Effector memory CD8-positive, alpha-beta T cell (primary cell): ENCODE measurements around the gene TMEM143.

Experiments used
- ATAC-seq: fragments of 150-1000 bp; cut with Tn5 transposase; replicated peaks from 2 replicates; pipeline ENCODE4 v1.10.0; 2021; ENCODE audit warnings: mild to moderate bottlenecking, moderate library complexity
- DNase-seq, 3 experiments: peaks; one replicate each; pipeline ENCODE4 v3.0.0; 2021
- H3K27ac Mint-ChIP-seq, 2 donors: one replicate each; pipeline ENCODE4 v1.8.0; 2022; ENCODE audit warnings: mild to moderate bottlenecking in 2 of 2, mixed read lengths in 2 of 2, moderate library complexity in 2 of 2
- H3K27me3 Mint-ChIP-seq, 2 donors: one replicate each; pipeline ENCODE4 v1.8.0; 2022; ENCODE audit warnings: mixed read lengths in 2 of 2
- H3K36me3 Mint-ChIP-seq: one replicate; pipeline ENCODE4 v1.8.0; 2022; ENCODE audit warnings: mild to moderate bottlenecking, moderate library complexity, mixed read lengths; ENCODE audit not compliant: insufficient read depth
- H3K4me1 Mint-ChIP-seq, 2 donors: one replicate each; pipeline ENCODE4 v1.8.0; 2022; ENCODE audit warnings: low read depth in 2 of 2, mixed read lengths in 2 of 2
- H3K4me3 Mint-ChIP-seq, 2 donors: one replicate each; pipeline ENCODE4 v1.8.0; 2022; ENCODE audit warnings: mild to moderate bottlenecking in 2 of 2, mixed read lengths in 2 of 2, moderate library complexity in 2 of 2
- H3K9me3 Mint-ChIP-seq, 2 donors: one replicate each; pipeline ENCODE4 v1.8.0; 2022; ENCODE audit warnings: mixed read lengths in 2 of 2
- total RNA-seq, 9 experiments: gene quantifications; one replicate each; lab custom pipeline; 2026; lab: John Stamatoyannopoulos, UW

The TMEM143 gene
- total RNA-seq: 1.4 to 9.5 (median 6.7) reads per million in 9 experiments

GRCh38 chr19:48363810-48364597 is at the start of gene TMEM143, which contains the start of gene SYNGR4:
Gene TMEM143 (minus strand): TSS chr19:48363940. CDS start chr19:48363920, 20 bp downstream.
Gene SYNGR4 (plus strand): TSS chr19:48364367. CDS start chr19:48365843, 1,476 bp downstream.
- peak; percentile 86 for ATAC-seq
- no peaks in the 10 kb centered on the region for H3K27me3 Mint-ChIP-seq
- peak within 1 kb of the TSS; percentile 88 to 91 for H3K27ac Mint-ChIP-seq
- H3K4me1 Mint-ChIP-seq: peaks cover 11 to 16% of the 10 kb centered on the region in 2 donors
- peak within 1 kb of the TSS; percentile 82 to 85 for H3K4me3 Mint-ChIP-seq
- DNase-seq: peak; percentile 94 to 96 (median 96)
- H3K9me3 Mint-ChIP-seq: no peaks in the 10 kb centered on the region
- peaks cover 9% of the 10 kb centered on the region for H3K36me3 Mint-ChIP-seq

- Mint-ChIP-seq H3K36me3 (peaks cover 11% of the 10 kb centered on the region), H3K9me3 (no peaks in the 10 kb centered on the region), H3K27me3 (peaks cover 20 to 22% of the 10 kb centered on the region in 2 donors), H3K4me3 (no peak overlapping the region), H3K27ac (no peak overlapping the region), H3K4me1 (peaks cover 4 to 15% of the 10 kb centered on the region in 2 donors)
- ATAC-seq (no peak), DNase-seq (no peak)
Observed at GRCh38 chr19:48405850-48406249, 42.1 kb upstream of the TMEM143 start.

- Mint-ChIP-seq H3K36me3 (peaks cover 7% of the 10 kb centered on the region), H3K27me3 (peaks cover 20 to 22% of the 10 kb centered on the region in 2 donors), H3K4me1 (peaks cover 4 to 18% of the 10 kb centered on the region in 2 donors), H3K9me3 (no peaks in the 10 kb centered on the region), H3K4me3 (no peak overlapping the region), H3K27ac (no peak overlapping the region)
- no peak for DNase-seq
- no peak for ATAC-seq
Observed at GRCh38 chr19:48405010-48405659, 41.4 kb upstream of the TMEM143 start.

- DNase-seq: peak; percentile 44 to 61 (median 46)
- H3K4me3 Mint-ChIP-seq: no peak overlapping the region
Observed at GRCh38 chr19:48403606-48404005, 39.9 kb upstream of the TMEM143 start.

GRCh38 chr19:48401287-48401686 is 37.5 kb upstream of the TMEM143 start:
- H3K27ac Mint-ChIP-seq: no peak overlapping the region

More at GRCh38 chr19:48403606-48404005, 39.9 kb upstream of the TMEM143 start:
- Mint-ChIP-seq H3K27me3 (peaks cover 20 to 22% of the 10 kb centered on the region in 2 donors), H3K27ac (peak overlapping the region in 1 of 2 donors; percentile 33), H3K9me3 (peaks cover 0 to 5% of the 10 kb centered on the region in 2 donors), H3K4me1 (peaks cover 6 to 27% of the 10 kb centered on the region in 2 donors), H3K36me3 (peaks cover 7% of the 10 kb centered on the region)
- peak; percentile 70 for ATAC-seq

GRCh38 chr19:48400018-48400742 is 36.4 kb upstream of the TMEM143 start:
- Mint-ChIP-seq H3K4me1 (peaks cover 19 to 47% of the 10 kb centered on the region in 2 donors), H3K36me3 (peaks cover 16% of the 10 kb centered on the region), H3K9me3 (peaks cover 0 to 5% of the 10 kb centered on the region in 2 donors), H3K27me3 (peaks cover 17 to 26% of the 10 kb centered on the region in 2 donors), H3K4me3 (no peak overlapping the region), H3K27ac (peak overlapping the region in 1 of 2 donors; percentile 42)
- peak; percentile 23 for ATAC-seq
- DNase-seq: peak in 1 of 3 experiments; percentile 33

More at GRCh38 chr19:48401287-48401686, 37.5 kb upstream of the TMEM143 start:
- no peak for ATAC-seq
- DNase-seq: no peak
- H3K4me1 Mint-ChIP-seq: peaks cover 15 to 38% of the 10 kb centered on the region in 2 donors
- H3K36me3 Mint-ChIP-seq: peaks cover 13% of the 10 kb centered on the region
- no peak overlapping the region for H3K4me3 Mint-ChIP-seq
- peaks cover 12 to 22% of the 10 kb centered on the region in 2 donors for H3K27me3 Mint-ChIP-seq
- peaks cover 0 to 5% of the 10 kb centered on the region in 2 donors for H3K9me3 Mint-ChIP-seq

- DNase-seq (peak; percentile 81 to 86 (median 86)), ATAC-seq (peak; percentile 73)
- H3K9me3 Mint-ChIP-seq: peaks cover 0 to 5% of the 10 kb centered on the region in 2 donors
- H3K4me3 Mint-ChIP-seq: peak overlapping the region; percentile 85 to 92
- H3K27me3 Mint-ChIP-seq: peaks cover 32 to 42% of the 10 kb centered on the region in 2 donors
- H3K36me3 Mint-ChIP-seq: peaks cover 16% of the 10 kb centered on the region
- H3K4me1 Mint-ChIP-seq: peaks cover 25 to 60% of the 10 kb centered on the region in 2 donors
- H3K27ac Mint-ChIP-seq: peak overlapping the region; percentile 75 to 88
Observed at GRCh38 chr19:48398375-48399235, 34.9 kb upstream of the TMEM143 start.

GRCh38 chr19:48398102-48398374 is 34.3 kb upstream of the TMEM143 start:
- H3K4me3 Mint-ChIP-seq: peak overlapping the region; percentile 85 to 92
- H3K27ac Mint-ChIP-seq: peak overlapping the region; percentile 75 to 88
- H3K9me3 Mint-ChIP-seq: peaks cover 0 to 5% of the 10 kb centered on the region in 2 donors
- H3K4me1 Mint-ChIP-seq: peaks cover 23 to 56% of the 10 kb centered on the region in 2 donors
- ATAC-seq (no peak), DNase-seq (no peak)
- H3K27me3 Mint-ChIP-seq: peaks cover 32 to 45% of the 10 kb centered on the region in 2 donors
- H3K36me3 Mint-ChIP-seq: peaks cover 12% of the 10 kb centered on the region

- ATAC-seq: no peak
- Mint-ChIP-seq H3K27me3 (peaks cover 32 to 50% of the 10 kb centered on the region in 2 donors), H3K4me3 (peak overlapping the region; percentile 85 to 92), H3K36me3 (peaks cover 10% of the 10 kb centered on the region), H3K27ac (peak overlapping the region; percentile 75 to 88), H3K4me1 (peaks cover 26 to 62% of the 10 kb centered on the region in 2 donors), H3K9me3 (peaks cover 0 to 5% of the 10 kb centered on the region in 2 donors)
- no peak for DNase-seq
Observed at GRCh38 chr19:48397263-48398101, 33.7 kb upstream of the TMEM143 start.

GRCh38 chr19:48396824-48397176 is 33.1 kb upstream of the TMEM143 start:
- H3K36me3 Mint-ChIP-seq: peaks cover 9% of the 10 kb centered on the region
- no peak for DNase-seq
- ATAC-seq: no peak
- peaks cover 0 to 5% of the 10 kb centered on the region in 2 donors for H3K9me3 Mint-ChIP-seq
- H3K27ac Mint-ChIP-seq: peak overlapping the region in 1 of 2 donors; percentile 88
- H3K27me3 Mint-ChIP-seq: peaks cover 32 to 51% of the 10 kb centered on the region in 2 donors
- no peak overlapping the region for H3K4me3 Mint-ChIP-seq
- peaks cover 27 to 60% of the 10 kb centered on the region in 2 donors for H3K4me1 Mint-ChIP-seq

GRCh38 chr19:48396016-48396823 is 32.5 kb upstream of the TMEM143 start:
- DNase-seq (no peak), ATAC-seq (no peak)
- no peak overlapping the region for H3K27ac Mint-ChIP-seq
- H3K9me3 Mint-ChIP-seq: peaks cover 0 to 5% of the 10 kb centered on the region in 2 donors
- H3K4me1 Mint-ChIP-seq: peaks cover 32 to 63% of the 10 kb centered on the region in 2 donors
- H3K4me3 Mint-ChIP-seq: peak overlapping the region; percentile 40 to 76
- peaks cover 9% of the 10 kb centered on the region for H3K36me3 Mint-ChIP-seq
- H3K27me3 Mint-ChIP-seq: peaks cover 32 to 51% of the 10 kb centered on the region in 2 donors
